Gastrocnemius medialis (tissue), 4 donors: ENCODE measurements around the gene REXO1.
"Not testable (repeated sequence)": the region's sequence is repeated elsewhere in the genome, so short reads cannot be mapped to it uniquely, and the experiment has no call there.

Experiments
- POLR2A ChIP-seq, 2 donors: fragments of 450-650 bp; IDR thresholded peaks; one replicate each; pipeline ENCODE4 v1.6.1; 2017; ENCODE audit warnings: antibody characterized with exemption in 2 of 2, mild to moderate bottlenecking in 2 of 2, moderate library complexity in 2 of 2
- TF ChIP-seq, protein P1 (sequence below), 5 experiments: fragments of 450-650 bp in 3 of 5; fragments of 200-600 bp in 2 of 5; sonication (generic) in 2 of 5; IDR thresholded peaks in 4 of 5; conservative IDR thresholded peaks in 1 of 5; 1 replicate in 4 of 5; 2 replicates in 1 of 5; pipeline ENCODE4 v1.5.1; 2016 to 2019; ENCODE audit warnings: antibody characterized with exemption in 5 of 5, mild to moderate bottlenecking in 3 of 5, moderate library complexity in 3 of 5

DNA sequence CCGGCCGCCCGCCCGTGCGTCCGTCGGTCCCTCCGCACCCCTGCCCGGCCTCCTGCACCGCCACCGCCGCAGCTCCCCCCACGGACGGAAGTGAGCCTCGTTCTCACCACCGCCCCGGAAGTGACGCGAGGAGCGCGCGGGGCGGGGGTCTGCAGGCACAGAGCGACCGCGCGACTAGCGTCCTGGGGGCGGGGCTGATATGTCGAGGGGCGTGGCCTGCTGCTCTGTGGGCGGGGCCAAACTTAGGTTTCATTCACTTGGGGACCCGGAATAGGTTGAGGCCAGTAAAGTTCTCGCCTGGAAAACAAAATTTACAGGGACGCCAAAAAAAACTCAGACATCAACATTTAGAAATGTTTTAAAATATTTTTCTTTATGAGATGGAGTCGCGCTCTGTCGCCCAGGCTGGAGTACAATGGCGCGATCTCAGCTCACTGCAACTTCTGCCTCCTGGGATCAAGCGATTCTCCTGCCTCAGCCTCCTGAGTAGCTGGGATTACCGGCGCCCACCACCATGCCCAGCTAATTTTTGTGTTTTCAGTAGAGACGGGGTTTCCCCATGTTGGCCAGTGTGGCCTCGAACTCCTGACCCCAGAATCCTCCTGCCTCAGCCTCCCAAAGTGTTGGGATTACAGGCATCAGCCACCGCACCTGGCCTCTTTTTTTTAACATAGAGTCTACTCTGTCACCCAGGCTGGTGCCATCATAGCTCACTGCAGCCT lies 37.3 kb upstream of the REXO1 start, which contains the start of gene ABHD17A:
- TF ChIP-seq, protein P1, sequence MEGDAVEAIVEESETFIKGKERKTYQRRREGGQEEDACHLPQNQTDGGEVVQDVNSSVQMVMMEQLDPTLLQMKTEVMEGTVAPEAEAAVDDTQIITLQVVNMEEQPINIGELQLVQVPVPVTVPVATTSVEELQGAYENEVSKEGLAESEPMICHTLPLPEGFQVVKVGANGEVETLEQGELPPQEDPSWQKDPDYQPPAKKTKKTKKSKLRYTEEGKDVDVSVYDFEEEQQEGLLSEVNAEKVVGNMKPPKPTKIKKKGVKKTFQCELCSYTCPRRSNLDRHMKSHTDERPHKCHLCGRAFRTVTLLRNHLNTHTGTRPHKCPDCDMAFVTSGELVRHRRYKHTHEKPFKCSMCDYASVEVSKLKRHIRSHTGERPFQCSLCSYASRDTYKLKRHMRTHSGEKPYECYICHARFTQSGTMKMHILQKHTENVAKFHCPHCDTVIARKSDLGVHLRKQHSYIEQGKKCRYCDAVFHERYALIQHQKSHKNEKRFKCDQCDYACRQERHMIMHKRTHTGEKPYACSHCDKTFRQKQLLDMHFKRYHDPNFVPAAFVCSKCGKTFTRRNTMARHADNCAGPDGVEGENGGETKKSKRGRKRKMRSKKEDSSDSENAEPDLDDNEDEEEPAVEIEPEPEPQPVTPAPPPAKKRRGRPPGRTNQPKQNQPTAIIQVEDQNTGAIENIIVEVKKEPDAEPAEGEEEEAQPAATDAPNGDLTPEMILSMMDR (IDR thresholded peaks at IDR 0.05 in 4 of 5, conservative IDR thresholded peaks at IDR 0.05 in 1 of 5), result not testable (repeated sequence)
- peak; percentile 72 to 82 for TF ChIP-seq POLR2A (IDR thresholded peaks at IDR 0.05)
